GM18519 (cell line): ENCODE results near the gene CCDC107.

Experiments used
- ATAC-seq: cut with Tn5 transposase; IDR thresholded peaks from one replicate; pipeline ENCODE4 v1.9.1; 2021; ENCODE audit warnings: mild to moderate bottlenecking, moderate library complexity; ENCODE audit not compliant: unreplicated experiment, low FRiP score

CCDC107 gene

GRCh38 chr9:35696520-35697215 lies 38.6 kb downstream of the CCDC107 start:
- peak; percentile 64 for ATAC-seq

- ATAC-seq, result no peak
These were observed 39.4 kb downstream of the CCDC107 start for GRCh38 chr9:35697486-35697885.

GRCh38 chr9:35698231-35698630 lies 40.1 kb downstream of the CCDC107 start:
- ATAC-seq, result no peak

GRCh38 chr9:35700031-35700430 lies 41.9 kb downstream of the CCDC107 start:
- ATAC-seq, result no peak

- no peak for ATAC-seq
These were observed 42.9 kb downstream of the CCDC107 start for GRCh38 chr9:35700942-35701341.

- no peak for ATAC-seq
These were observed 44.6 kb downstream of the CCDC107 start for GRCh38 chr9:35702696-35703095.

GRCh38 chr9:35703906-35704672 lies 46.0 kb downstream of the CCDC107 start:
- no peak for ATAC-seq

GRCh38 chr9:35705372-35705771 lies 47.3 kb downstream of the CCDC107 start:
- no peak for ATAC-seq

GRCh38 chr9:35705836-35706430 lies 47.8 kb downstream of the CCDC107 start:
- ATAC-seq, result no peak

- ATAC-seq, result no peak
These were observed 48.9 kb downstream of the CCDC107 start for GRCh38 chr9:35706951-35707350.

GRCh38 chr9:35708146-35708545 lies 50.1 kb downstream of the CCDC107 start:
- no peak for ATAC-seq

GRCh38 chr9:35710818-35711500 lies 52.9 kb downstream of the CCDC107 start:
- no peak for ATAC-seq
